GM12892 (cell line): ENCODE data around the gene ADARB2.

Source experiments
- POLR2A ChIP-seq: IDR thresholded peaks from 2 replicates; pipeline ENCODE4 v1.6.1; 2011; ENCODE audit warnings: low read depth, low read length, control low read depth
- POLR2AphosphoS5 ChIP-seq: IDR thresholded peaks from 2 replicates; pipeline ENCODE4 v1.6.1; 2011; ENCODE audit warnings: low read depth, low read length, control low read depth

DNA sequence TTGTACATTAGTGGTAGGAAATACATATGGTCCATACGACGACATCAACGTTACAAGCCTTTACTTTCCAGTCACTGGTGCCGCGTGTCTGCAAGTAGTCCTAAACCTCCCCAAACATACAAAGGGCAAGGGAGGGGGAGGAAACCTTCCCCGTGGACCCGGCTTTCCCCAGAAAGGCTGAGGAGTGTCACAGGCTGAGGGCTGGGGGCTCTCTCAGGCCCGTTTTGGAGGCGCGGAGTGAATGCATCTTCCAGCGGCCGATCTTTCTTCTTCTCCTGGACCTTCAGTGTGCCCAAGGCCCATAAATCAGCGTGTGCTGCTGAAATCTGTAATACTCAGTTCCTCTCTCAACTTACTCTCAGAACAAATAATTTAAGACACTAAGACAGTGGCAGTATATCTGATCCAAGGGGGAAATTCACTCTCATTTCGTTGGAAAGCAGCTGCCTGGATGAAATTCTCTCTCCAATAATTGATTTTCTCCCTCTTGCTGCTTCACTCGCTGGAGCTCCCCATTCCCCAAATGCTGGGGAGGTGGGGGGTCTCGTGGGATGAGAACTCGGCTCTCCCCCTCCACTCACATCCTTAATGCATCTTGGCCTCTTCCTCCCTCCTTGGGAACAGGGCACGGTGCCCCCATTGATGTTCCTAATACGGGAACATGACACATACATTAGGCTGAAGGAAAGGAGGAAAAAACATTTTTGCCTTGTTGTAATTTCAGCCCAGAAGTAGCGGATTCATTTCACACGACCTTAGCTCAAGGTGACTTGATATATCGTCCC, 126.1 kb downstream of the ADARB2 start:
- TF ChIP-seq POLR2AphosphoS5 (no peak), POLR2A (no peak)
